H9 (cell line): ENCODE data around the gene NDUFS6. TPM values are rescaled to one million over a fixed set of nuclear protein-coding genes. Genes with fewer than 3 reads are reported as not detected.

Source experiments
- DNase-seq: peaks from one replicate; pipeline ENCODE4 v3.0.0-alpha.2; 2017
- H2AFZ ChIP-seq: one replicate; pipeline ENCODE4 v1.6.1; 2013; ENCODE audit warnings: mild to moderate bottlenecking, low read length, control low read depth, moderate library complexity
- H2AK5ac ChIP-seq: 2 replicates; pipeline ENCODE4 v1.6.1; 2013; ENCODE audit warnings: low read length, control low read depth, mixed read lengths; ENCODE audit not compliant: insufficient read length
- H2BK120ac ChIP-seq: one replicate; pipeline ENCODE4 v1.6.1; 2013; ENCODE audit warnings: low read depth, mild to moderate bottlenecking, low read length, control low read depth, inconsistent platforms; ENCODE audit not compliant: poor library complexity, severe bottlenecking
- H2BK12ac ChIP-seq: 2 replicates; pipeline ENCODE4 v1.6.1; 2013; ENCODE audit warnings: low read length, control low read depth, mixed read lengths, low read depth; ENCODE audit not compliant: insufficient read length
- H2BK15ac ChIP-seq: 2 replicates; pipeline ENCODE4 v1.6.1; 2013; ENCODE audit warnings: low read depth, low read length, control low read depth
- H2BK20ac ChIP-seq: one replicate; pipeline ENCODE4 v1.6.1; 2013; ENCODE audit warnings: low read depth, mild to moderate bottlenecking, low read length, control low read depth, inconsistent platforms; ENCODE audit not compliant: poor library complexity, severe bottlenecking
- H2BK5ac ChIP-seq: 2 replicates; pipeline ENCODE4 v1.6.1; 2013; ENCODE audit warnings: low read length, control low read depth, mixed read lengths; ENCODE audit not compliant: insufficient read length
- H3K14ac ChIP-seq: 2 replicates; pipeline ENCODE4 v1.6.1; 2013; ENCODE audit warnings: low read length, control low read depth; ENCODE audit not compliant: insufficient read depth
- H3K18ac ChIP-seq: 2 replicates; pipeline ENCODE4 v1.6.1; 2013; ENCODE audit warnings: low read depth, mild to moderate bottlenecking, mixed read lengths, low read length, control low read depth; ENCODE audit not compliant: insufficient read length
- H3K23ac ChIP-seq: 2 replicates; pipeline ENCODE4 v1.6.1; 2013; ENCODE audit warnings: low read length, control low read depth, mixed read lengths, low read depth; ENCODE audit not compliant: insufficient read length
- H3K23me2 ChIP-seq: 2 replicates; pipeline ENCODE4 v1.6.1; 2013; ENCODE audit warnings: low read depth, mild to moderate bottlenecking, mixed read lengths, low read length, control low read depth; ENCODE audit not compliant: insufficient read length, poor library complexity, severe bottlenecking
- H3K27ac ChIP-seq: 2 replicates; pipeline ENCODE4 v1.5.1; 2013; ENCODE audit warnings: low read length, control low read depth, mixed read lengths, low read depth; ENCODE audit not compliant: insufficient read length
- H3K27me3 ChIP-seq: 2 replicates; pipeline ENCODE4 v1.6.1; 2013; ENCODE audit warnings: low read length, control low read depth, inconsistent platforms; ENCODE audit not compliant: insufficient read depth
- H3K4ac ChIP-seq: 2 replicates; pipeline ENCODE4 v1.6.1; 2013; ENCODE audit warnings: low read depth, mild to moderate bottlenecking, control low read depth, inconsistent platforms, low read length, moderate library complexity
- H3K4me1 ChIP-seq: 2 replicates; pipeline ENCODE4 v1.6.1; 2013; ENCODE audit warnings: low read length, control low read depth, inconsistent platforms; ENCODE audit not compliant: insufficient read depth
- H3K4me2 ChIP-seq: 2 replicates; pipeline ENCODE4 v1.6.1; 2013; ENCODE audit warnings: low read length, control low read depth, mixed read lengths; ENCODE audit not compliant: insufficient read length, insufficient read depth
- H3K56ac ChIP-seq: 2 replicates; pipeline ENCODE4 v1.6.1; 2013; ENCODE audit warnings: low read depth, mild to moderate bottlenecking, mixed read lengths, low read length, control low read depth; ENCODE audit not compliant: insufficient read length
- H3K79me1 ChIP-seq: 2 replicates; pipeline ENCODE4 v1.6.1; 2013; ENCODE audit warnings: low read depth, mild to moderate bottlenecking, moderate library complexity, low read length, control low read depth, inconsistent platforms; ENCODE audit not compliant: insufficient read depth, poor library complexity, severe bottlenecking
- H3K79me2 ChIP-seq: 2 replicates; pipeline ENCODE4 v1.6.1; 2013; ENCODE audit warnings: low read length, control low read depth, inconsistent platforms; ENCODE audit not compliant: insufficient read depth
- H3K9ac ChIP-seq: 2 replicates; pipeline ENCODE4 v1.6.1; 2013; ENCODE audit warnings: low read length, control low read depth, mixed read lengths; ENCODE audit not compliant: insufficient read length; ENCODE audit errors: extremely low read depth
- H3K9me3 ChIP-seq: one replicate; pipeline ENCODE4 v1.6.1; 2013; ENCODE audit warnings: low read depth, low read length, inconsistent platforms; ENCODE audit not compliant: control insufficient read depth
- H3T11ph ChIP-seq: one replicate; pipeline ENCODE4 v1.6.1; 2013; ENCODE audit warnings: mild to moderate bottlenecking, low read length, control low read depth, inconsistent platforms
- H4K20me1 ChIP-seq: one replicate; pipeline ENCODE4 v1.6.1; 2013; ENCODE audit not compliant: control insufficient read depth, insufficient read length, insufficient read depth
- H4K5ac ChIP-seq: 2 replicates; pipeline ENCODE4 v1.6.1; 2013; ENCODE audit warnings: low read depth, mild to moderate bottlenecking, mixed read lengths, low read length, control low read depth; ENCODE audit not compliant: insufficient read length
- H4K8ac ChIP-seq: replicated peaks from 2 replicates; pipeline ENCODE4 v1.6.1; 2013; ENCODE audit warnings: low read length, control low read depth, mixed read lengths, low read depth; ENCODE audit not compliant: insufficient read length
- H4K91ac ChIP-seq: 2 replicates; pipeline ENCODE4 v1.6.1; 2013; ENCODE audit warnings: low read depth, mild to moderate bottlenecking, moderate library complexity, mixed read lengths, low read length, control low read depth; ENCODE audit not compliant: insufficient read length
- H3K27ac Mint-ChIP-seq, 3 experiments: 2 replicates in 2 of 3; 3 replicates in 1 of 3; pipeline ENCODE4 v1.8.0; 2020 to 2021; ENCODE audit warnings: mixed read lengths in 3 of 3, mild to moderate bottlenecking in 1 of 3, moderate library complexity in 1 of 3
- H3K27me3 Mint-ChIP-seq: 2 replicates; pipeline ENCODE4 v1.8.0; 2021; ENCODE audit warnings: low read depth, mild to moderate bottlenecking, moderate library complexity, mixed read lengths
- H3K36me3 Mint-ChIP-seq, 3 experiments: 2 replicates in 2 of 3; 3 replicates in 1 of 3; pipeline ENCODE4 v1.8.0; 2020 to 2021; ENCODE audit warnings: low read depth in 3 of 3, mixed read lengths in 3 of 3; ENCODE audit not compliant: insufficient read depth in 1 of 3
- H3K4me1 Mint-ChIP-seq, 2 experiments: 2 replicates each; pipeline ENCODE4 v1.8.0; 2020; ENCODE audit warnings: mixed read lengths in 2 of 2
- H3K4me3 Mint-ChIP-seq, 2 experiments: 2 replicates in 1 of 2; 3 replicates in 1 of 2; pipeline ENCODE4 v1.8.0; 2020 to 2021; ENCODE audit warnings: mild to moderate bottlenecking in 2 of 2, mixed read lengths in 2 of 2, moderate library complexity in 1 of 2
- H3K9me3 Mint-ChIP-seq, 2 experiments: 2 replicates in 1 of 2; 3 replicates in 1 of 2; pipeline ENCODE4 v1.8.0; 2020; ENCODE audit warnings: mild to moderate bottlenecking in 2 of 2, mixed read lengths in 2 of 2, moderate library complexity in 1 of 2
- WGBS: extraction: QIAGEN DNeasy Blood & Tissue Kit; methylation state at CpG from one replicate; pipeline ENCODE4 v1.1.7; 2013; ENCODE audit warnings: missing lambda C conversion rate, low lambda C conversion rate, mixed read lengths; ENCODE audit not compliant: insufficient read length; ENCODE audit errors: extremely low coverage; 5-methylcytosine and 5-hydroxymethylcytosine counted together
- total RNA-seq: library from RNA; stranded (reverse); gene quantifications from 2 replicates; pipeline ENCODE4 v1.2.1, GENCODE V29; 2021
- TF ChIP-seq, protein P1 (sequence below): fragments of 200-600 bp; sonication (generic); conservative IDR thresholded peaks from 3 replicates; pipeline ENCODE4 v1.8.0; 2021; ENCODE audit warnings: antibody characterized with exemption, mild to moderate bottlenecking

Gene NDUFS6
- total RNA-seq, 1 experiment from 2014 or later = 62.5 TPM

DNA sequence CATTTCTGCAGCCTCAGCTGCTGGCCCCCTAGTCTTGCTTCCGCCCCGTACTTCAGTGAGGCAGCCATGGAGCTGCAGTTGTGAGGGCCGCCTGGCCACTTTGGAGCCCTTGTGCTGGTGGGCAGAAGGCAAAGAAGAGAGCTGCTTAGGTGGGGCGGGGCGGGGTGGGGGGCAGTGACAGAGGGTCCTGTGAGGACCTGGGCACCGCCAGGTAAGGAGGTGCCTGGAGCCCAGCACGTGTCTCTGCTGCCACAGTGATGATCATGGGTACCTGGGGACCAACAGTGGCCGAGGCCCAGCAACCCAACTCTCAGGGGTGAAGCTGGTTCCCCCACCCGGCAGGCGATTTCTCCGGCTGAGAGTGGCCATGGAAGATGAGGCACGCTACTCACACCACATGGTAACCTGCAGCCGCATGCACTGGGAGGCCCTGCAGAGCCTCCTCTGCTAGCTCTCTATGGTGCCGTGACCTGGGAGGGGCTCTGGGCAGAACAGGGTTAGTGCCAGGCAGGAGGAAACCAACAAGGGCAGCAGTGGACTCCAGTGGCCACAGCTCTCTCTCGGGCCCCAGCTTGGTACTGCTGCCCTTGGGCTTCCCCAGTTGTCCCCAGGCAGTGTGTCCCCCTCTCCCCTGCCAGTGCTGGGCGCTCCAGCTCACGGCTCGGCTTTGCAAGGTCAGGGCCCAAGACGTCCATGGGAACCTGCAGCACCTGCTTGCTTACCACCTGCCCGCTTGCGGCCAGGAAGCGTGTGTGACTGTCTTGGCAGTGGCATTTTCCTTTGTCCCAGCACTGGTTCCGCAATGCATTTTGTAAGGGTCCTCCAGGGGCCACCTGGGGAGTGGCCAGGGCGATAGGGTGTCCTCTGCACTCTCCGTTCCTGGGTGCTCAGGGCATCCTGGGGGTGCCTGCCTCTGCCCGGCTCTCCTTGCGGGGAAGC lies 24.0 kb downstream of the NDUFS6 start:
- no peak overlapping the region for H2BK12ac ChIP-seq
- no peaks in the 10 kb centered on the region for H3K4me1 ChIP-seq
- H3K4ac ChIP-seq = no peak overlapping the region
- no peak overlapping the region for H2BK15ac ChIP-seq
- no peak overlapping the region for H3K23ac ChIP-seq
- Mint-ChIP-seq H3K27me3 (no peaks in the 10 kb centered on the region; the same call in 1 of the 2 replicates), H3K9me3 (no peaks in the 10 kb centered on the region), H3K27ac (no peak overlapping the region), H3K4me3 (no peak overlapping the region), H3K36me3 (peaks cover 11 to 39% (median 21%) of the 10 kb centered on the region in 3 experiments), H3K4me1 (peaks cover 4 to 10% of the 10 kb centered on the region in 2 experiments)
- no peaks in the 10 kb centered on the region for H3K27me3 ChIP-seq
- H4K8ac ChIP-seq = no peak overlapping the region
- no peak overlapping the region for H3T11ph ChIP-seq
- H2AK5ac ChIP-seq = no peak overlapping the region
- no peak overlapping the region for H2BK120ac ChIP-seq
- WGBS = no CpG with 5 or more reads among the region's 27 CpGs
- no peaks in the 10 kb centered on the region for H3K23me2 ChIP-seq
- H2BK20ac ChIP-seq = no peak overlapping the region
- H4K91ac ChIP-seq = no peak overlapping the region
- H3K79me1 ChIP-seq = no peaks in the 10 kb centered on the region
- H3K79me2 ChIP-seq = no peaks in the 10 kb centered on the region
- H2AFZ ChIP-seq = no peak overlapping the region
- TF ChIP-seq, protein P1, sequence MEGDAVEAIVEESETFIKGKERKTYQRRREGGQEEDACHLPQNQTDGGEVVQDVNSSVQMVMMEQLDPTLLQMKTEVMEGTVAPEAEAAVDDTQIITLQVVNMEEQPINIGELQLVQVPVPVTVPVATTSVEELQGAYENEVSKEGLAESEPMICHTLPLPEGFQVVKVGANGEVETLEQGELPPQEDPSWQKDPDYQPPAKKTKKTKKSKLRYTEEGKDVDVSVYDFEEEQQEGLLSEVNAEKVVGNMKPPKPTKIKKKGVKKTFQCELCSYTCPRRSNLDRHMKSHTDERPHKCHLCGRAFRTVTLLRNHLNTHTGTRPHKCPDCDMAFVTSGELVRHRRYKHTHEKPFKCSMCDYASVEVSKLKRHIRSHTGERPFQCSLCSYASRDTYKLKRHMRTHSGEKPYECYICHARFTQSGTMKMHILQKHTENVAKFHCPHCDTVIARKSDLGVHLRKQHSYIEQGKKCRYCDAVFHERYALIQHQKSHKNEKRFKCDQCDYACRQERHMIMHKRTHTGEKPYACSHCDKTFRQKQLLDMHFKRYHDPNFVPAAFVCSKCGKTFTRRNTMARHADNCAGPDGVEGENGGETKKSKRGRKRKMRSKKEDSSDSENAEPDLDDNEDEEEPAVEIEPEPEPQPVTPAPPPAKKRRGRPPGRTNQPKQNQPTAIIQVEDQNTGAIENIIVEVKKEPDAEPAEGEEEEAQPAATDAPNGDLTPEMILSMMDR = no peak
- no peak overlapping the region; the same call in 1 of the 2 replicates for H3K14ac ChIP-seq
- no peak overlapping the region for H3K9ac ChIP-seq
- DNase-seq = no peak
- H3K27ac ChIP-seq = no peak overlapping the region
- no peak overlapping the region for H2BK5ac ChIP-seq
- H3K56ac ChIP-seq = no peak overlapping the region
- no peak overlapping the region for H4K5ac ChIP-seq
- no peak overlapping the region for H3K18ac ChIP-seq
- H4K20me1 ChIP-seq = no peaks in the 10 kb centered on the region
- H3K4me2 ChIP-seq = no peak overlapping the region
- no peaks in the 10 kb centered on the region for H3K9me3 ChIP-seq
